HG03558 (cell line): ENCODE measurements around the gene GPR143.
"Not testable (repeated sequence)": the region's sequence is repeated elsewhere in the genome, so short reads cannot be mapped to it uniquely, and the experiment has no call there.

Source experiments
- ATAC-seq: cut with Tn5 transposase; IDR thresholded peaks from one replicate; pipeline ENCODE4 v1.9.1; 2021; ENCODE audit warnings: moderate number of reproducible peaks; ENCODE audit not compliant: unreplicated experiment; ENCODE audit errors: extremely low read depth

GPR143 gene

DNA sequence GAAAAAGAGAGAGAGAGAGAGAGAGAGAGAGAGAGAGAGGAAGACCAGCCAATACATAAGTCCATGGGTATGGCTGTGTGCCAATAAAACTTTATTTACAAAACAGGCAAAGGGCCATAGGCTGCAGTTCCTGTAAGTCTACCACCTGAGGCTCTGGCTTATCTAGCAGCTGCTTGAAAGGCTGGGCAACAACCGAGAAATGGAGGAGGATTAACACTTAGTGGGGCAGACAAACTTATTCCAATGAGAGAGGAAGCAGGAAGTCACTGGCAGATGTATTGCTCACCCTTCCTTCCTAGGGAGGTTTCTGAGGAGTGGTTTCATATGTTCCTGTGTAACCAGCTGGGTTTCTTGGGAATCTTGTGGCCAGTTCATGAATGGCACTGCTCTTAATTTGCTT lies 4.7 kb upstream of the GPR143 start:
- ATAC-seq, result no peak

DNA sequence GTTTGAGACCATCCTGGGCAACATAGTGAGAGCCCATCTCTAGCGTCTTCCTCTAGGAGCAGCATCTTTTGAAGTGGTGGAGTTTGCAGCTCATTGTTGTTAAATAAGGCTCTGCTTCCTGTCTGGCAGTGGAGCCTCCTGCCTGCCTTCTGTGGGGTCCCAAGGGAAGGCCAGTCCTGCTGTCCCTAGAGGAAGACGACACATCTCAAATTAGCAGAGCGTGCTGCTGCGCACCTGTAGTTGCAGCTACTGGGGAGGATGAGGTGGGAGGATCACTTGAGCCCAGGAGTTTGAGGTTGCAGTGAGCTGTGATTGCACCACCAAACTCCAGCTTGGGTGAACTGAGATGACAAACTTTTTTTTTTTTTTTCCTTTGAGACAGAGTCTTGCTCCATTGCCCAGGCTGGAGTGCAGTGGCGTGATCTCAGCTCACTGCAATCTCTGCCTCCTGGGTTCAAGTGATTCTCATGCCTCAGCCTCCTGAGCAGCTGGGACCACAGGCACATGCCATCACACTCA lies 2.7 kb upstream of the GPR143 start:
- ATAC-seq, result not testable (repeated sequence)

GRCh38 chrX:9767375-9767774 lies 1.7 kb upstream of the GPR143 start:
- ATAC-seq, result no peak

- no peak for ATAC-seq
Observed at GRCh38 chrX:9765072-9765736, 443 bp downstream of the GPR143 start.

DNA sequence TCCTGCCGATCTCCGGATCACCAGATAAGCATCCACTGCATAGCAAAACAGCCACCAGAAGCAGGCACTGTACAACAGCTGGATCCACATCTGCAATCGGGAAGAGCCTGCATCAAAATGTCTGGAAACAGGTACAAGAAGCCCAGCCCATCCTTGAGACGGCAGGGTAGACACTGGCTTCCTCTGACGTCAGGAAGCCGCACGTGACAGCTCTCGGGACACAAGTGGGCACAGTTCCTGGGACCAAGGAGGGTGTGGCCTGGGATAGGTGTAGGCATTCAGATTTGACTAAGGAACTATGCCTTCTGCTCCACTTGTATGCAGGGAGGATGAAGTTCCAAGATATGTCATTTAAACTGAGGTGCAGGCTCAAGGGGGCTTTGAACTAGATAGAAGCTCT lies 6.3 kb downstream of the GPR143 start:
- ATAC-seq, result no peak

GRCh38 chrX:9758021-9758638 lies 7.5 kb downstream of the GPR143 start:
- no peak for ATAC-seq

GRCh38 chrX:9757366-9757765 lies 8.3 kb downstream of the GPR143 start:
- no peak for ATAC-seq

DNA sequence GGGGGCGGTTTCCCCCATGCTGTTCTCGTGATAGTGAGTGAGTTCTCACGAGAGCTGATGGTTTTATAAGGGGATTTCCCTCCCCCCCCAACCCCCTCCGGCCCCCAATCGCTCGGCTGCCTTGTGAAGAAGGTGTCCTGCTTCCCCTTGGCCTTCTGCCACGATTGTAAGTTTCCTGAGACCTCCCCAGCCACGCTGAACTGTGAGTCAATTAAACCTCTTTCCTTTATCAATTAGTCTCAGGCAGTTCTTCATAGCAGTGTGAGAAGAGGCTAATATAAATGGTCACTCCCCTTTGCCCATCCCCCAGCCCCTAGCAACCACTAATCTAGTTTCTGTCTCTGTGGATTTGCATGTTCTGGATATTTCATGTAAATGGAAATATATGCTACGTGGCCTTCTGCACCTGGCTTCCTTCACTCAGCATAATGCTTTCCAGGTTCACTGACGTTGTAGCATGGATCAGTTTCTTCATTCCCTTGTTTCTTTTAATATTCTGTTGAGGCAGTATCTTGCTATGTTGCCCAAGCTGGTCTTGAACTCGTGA lies 16.4 kb downstream of the GPR143 start:
- ATAC-seq, result no peak

DNA sequence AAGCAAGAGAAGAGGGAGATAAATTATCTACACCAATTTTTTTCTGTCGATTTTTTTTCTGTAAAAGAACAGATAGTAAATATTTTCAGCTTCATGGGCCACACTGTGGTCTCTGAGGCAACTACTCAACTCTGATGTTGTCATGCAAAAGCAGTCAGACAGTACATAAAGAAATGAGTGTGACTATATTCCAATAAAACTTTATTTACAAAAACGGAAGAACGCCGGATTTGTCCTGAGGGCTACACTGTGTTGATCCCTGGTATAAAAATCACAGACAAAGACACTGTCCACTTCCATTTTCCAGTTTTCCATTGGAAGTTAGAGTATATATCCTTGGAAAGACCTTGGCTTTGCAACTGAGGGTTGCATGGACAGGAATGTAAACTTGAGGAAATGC lies 18.0 kb downstream of the GPR143 start:
- no peak for ATAC-seq

GRCh38 chrX:9746148-9746888 lies 19.3 kb downstream of the GPR143 start:
- no peak for ATAC-seq

DNA sequence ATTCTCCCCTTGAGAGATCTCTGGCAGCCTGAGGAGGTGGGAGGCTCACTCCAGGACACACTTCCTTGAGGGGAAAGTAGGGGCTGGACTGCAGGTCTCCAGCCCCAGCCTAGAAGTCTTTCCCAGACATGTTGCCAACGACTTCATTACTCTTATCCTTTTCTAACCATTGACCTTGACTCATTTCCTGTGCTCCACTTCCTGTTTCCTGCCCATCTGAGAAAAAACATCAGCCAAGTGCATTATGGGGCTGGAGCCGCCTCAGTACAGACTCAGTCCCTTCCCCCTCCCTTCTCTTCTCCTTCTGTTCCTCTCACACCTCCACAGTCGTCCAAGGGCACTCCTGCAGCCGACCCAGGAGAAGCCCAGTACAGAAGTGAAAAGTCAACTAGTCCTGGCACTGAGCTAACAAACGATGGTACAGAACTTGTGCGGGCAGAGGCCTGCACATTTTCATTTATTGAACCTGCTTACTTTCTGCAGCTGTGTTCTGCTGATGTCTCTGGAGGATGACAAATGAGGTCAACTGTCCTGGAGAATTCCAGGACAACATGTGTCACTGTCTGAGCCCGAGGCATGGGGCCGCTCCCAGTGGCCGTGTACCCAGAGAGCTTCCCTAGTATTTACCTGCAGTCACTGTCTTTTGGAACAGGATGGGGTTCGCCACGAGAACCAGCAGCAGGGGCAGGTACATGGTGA lies 20.1 kb downstream of the GPR143 start:
- ATAC-seq, result no peak

DNA sequence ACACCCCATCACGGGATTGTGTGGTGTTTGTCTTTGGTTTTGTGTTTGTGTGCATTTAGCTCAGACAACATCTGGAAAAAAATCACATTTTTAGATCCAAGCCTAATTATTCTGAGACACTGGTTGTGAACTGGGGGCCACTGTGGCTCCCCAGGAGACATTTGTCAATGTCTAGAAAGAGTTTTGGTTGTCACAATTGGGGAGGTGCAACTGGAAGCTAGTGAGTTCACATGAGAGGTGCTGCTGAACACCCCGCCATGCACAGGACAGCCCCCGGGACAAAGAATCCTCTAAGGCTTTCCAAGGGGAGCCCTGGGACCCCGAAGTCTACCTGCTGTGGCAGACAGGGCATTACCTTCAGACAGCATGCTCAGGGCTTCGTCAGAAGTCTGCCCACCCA lies 26.5 kb downstream of the GPR143 start:
- no peak for ATAC-seq

GRCh38 chrX:9738151-9738550 lies 27.5 kb downstream of the GPR143 start:
- ATAC-seq, result no peak

DNA sequence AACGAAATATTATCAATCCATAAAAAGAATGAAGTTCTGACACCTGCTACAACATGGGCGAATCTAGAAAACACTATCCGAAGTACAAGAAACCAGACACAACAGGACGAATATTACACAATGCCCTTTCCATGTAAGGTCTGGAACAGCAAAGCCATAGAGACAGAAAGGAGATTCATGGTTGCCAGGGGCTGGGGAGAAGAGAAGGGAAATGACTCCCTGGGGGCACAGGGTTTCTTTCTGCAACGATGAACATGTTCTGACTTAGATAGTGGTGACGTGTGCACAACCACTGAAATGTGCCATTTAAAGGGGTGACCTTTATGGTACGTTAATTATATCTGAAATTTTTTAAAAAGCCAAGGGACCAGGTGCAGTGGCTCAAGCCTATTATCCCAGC lies 28.3 kb downstream of the GPR143 start:
- ATAC-seq, result no peak

DNA sequence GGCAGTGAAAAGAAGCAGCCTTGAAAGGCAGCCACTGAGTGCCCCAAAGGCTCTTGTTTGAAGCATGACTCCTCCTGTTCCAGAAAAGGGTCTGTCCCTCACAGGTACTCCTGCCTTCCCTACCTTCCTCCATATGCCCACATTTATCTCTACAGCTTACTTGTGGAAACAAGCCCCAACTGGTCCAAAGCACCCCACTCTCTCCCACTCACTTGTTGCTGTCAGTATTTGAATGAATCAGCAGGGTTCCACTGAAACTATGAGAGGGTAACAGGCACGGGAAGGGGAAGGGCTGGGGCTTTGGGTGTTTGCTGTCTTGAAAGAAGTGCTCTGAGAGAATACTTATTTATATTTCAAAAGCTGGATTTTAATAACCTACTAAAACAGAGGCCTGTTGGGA lies 34.9 kb downstream of the GPR143 start:
- no peak for ATAC-seq

GRCh38 chrX:9730078-9730477 lies 35.6 kb downstream of the GPR143 start:
- no peak for ATAC-seq

DNA sequence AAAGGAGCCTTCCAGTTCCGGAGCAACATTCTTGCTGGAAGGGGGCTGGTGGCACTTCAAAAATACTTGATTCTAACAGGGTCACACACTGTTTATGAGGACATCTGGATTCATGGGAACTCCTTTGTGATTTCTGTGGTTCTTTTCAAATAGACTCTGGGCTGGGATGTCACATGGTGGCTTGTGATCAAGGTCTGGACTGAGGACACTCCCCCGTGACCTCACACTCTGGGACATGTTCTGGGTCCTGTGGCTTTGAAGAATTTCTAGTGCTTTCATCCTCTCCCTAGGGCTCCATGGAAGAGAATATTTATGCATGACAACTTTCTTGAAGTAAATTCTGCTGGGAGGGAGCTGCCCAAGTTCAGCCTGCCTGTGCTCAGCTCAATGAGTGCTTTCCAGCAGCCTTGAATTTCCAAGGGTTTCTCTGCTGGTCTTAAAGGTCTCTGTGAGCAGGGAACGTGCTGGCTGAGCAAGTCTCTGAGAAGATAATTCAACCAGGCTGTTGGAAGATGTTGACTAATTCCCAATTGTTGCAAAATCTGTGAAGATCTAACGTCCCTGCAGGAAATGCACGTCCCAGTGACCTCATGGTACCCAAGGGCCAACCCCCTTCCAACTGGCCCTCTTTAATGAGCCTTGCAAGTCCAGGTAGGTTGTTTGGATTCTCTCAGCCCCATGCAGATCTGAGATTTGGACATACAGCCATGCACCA lies 36.3 kb downstream of the GPR143 start:
- ATAC-seq, result no peak

GRCh38 chrX:9728261-9728660 lies 37.4 kb downstream of the GPR143 start:
- ATAC-seq, result no peak

GRCh38 chrX:9724711-9725110 lies 40.9 kb downstream of the GPR143 start:
- ATAC-seq, result no peak

GRCh38 chrX:9717376-9717775 lies 48.3 kb downstream of the GPR143 start:
- no peak for ATAC-seq
